Osteoblast (primary cell): ENCODE results near the gene MBP. TPM values are rescaled to one million over a fixed set of nuclear protein-coding genes. Genes with fewer than 3 reads are reported as not detected.

Source experiments
- DNase-seq: peaks from one replicate; pipeline ENCODE4 v3.0.0; 2011; ENCODE audit warnings: low spot score, mixed read lengths; ENCODE audit not compliant: insufficient read length; ENCODE audit errors: missing footprints
- H2AFZ ChIP-seq: 2 replicates; pipeline ENCODE4 v1.6.0; 2011; ENCODE audit warnings: mild to moderate bottlenecking, low read length
- H3K27ac ChIP-seq: 2 replicates; pipeline ENCODE4 v1.5.1; 2011; ENCODE audit warnings: mild to moderate bottlenecking, low read depth, low read length, moderate library complexity
- H3K27me3 ChIP-seq: 2 replicates; pipeline ENCODE4 v1.6.0; 2012; ENCODE audit warnings: mild to moderate bottlenecking, control low read depth, inconsistent platforms, low read length, moderate library complexity; ENCODE audit not compliant: insufficient read depth
- H3K36me3 ChIP-seq: 2 replicates; pipeline ENCODE4 v1.5.1; 2011; ENCODE audit warnings: mild to moderate bottlenecking, low read length, control low read depth, moderate library complexity; ENCODE audit not compliant: insufficient read depth
- H3K4me1 ChIP-seq: 2 replicates; pipeline ENCODE4 v1.5.1; 2011; ENCODE audit warnings: mild to moderate bottlenecking, low read length, control low read depth, moderate library complexity; ENCODE audit not compliant: insufficient read depth
- H3K4me2 ChIP-seq: 2 replicates; pipeline ENCODE4 v1.6.0; 2011; ENCODE audit warnings: mild to moderate bottlenecking, low read length; ENCODE audit not compliant: insufficient read depth
- H3K4me3 ChIP-seq: fragments of 200-600 bp; sonication (generic); 3 replicates; pipeline ENCODE4 v1.5.1; 2012; ENCODE audit warnings: mild to moderate bottlenecking, low read length, inconsistent platforms; ENCODE audit not compliant: insufficient read depth
- H3K79me2 ChIP-seq: 2 replicates; pipeline ENCODE4 v1.6.0; 2012; ENCODE audit warnings: mild to moderate bottlenecking, low read length, control low read depth, inconsistent platforms; ENCODE audit not compliant: insufficient read depth
- H3K9me3 ChIP-seq: 2 replicates; pipeline ENCODE4 v1.5.1; 2011; ENCODE audit warnings: low read depth, low read length, control low read depth
- H4K20me1 ChIP-seq: 2 replicates; pipeline ENCODE4 v1.6.0; 2012; ENCODE audit warnings: mild to moderate bottlenecking, low read length, control low read depth; ENCODE audit not compliant: insufficient read depth
- total RNA-seq: library from RNA; depleted of rRNA; stranded (reverse); fragments of >200 nt; gene quantifications from 2 replicates; pipeline ENCODE4 v1.2.3, GENCODE V29; 2012
- TF ChIP-seq, protein P1 (sequence below): IDR thresholded peaks from 2 replicates; pipeline ENCODE4 v1.5.1; 2011; ENCODE audit warnings: mild to moderate bottlenecking, low read depth, low read length, moderate library complexity; ENCODE audit errors: extremely low read depth

MBP gene
- total RNA-seq, 1 donor = 2.2 TPM

DNA sequence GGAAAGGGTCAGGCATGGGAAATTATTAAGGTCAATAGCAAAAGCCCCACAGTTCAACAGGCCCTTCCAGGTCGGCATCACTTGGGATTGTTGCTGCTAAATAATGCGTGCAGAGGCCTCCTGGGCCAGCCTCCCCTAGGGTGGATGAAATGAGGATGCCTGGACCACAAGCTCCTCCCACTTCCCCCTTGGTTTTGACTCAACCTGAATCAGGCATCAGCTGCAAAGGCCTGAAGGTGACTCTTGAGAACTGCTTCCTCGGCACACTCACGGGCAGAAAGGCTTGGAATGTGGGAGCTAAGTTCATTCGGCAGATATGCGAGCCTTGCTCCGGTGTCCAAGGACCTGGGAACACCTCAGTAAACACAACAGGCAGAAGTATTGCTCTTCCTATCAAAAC is 69.3 kb downstream of the MBP start:
- TF ChIP-seq, protein P1, sequence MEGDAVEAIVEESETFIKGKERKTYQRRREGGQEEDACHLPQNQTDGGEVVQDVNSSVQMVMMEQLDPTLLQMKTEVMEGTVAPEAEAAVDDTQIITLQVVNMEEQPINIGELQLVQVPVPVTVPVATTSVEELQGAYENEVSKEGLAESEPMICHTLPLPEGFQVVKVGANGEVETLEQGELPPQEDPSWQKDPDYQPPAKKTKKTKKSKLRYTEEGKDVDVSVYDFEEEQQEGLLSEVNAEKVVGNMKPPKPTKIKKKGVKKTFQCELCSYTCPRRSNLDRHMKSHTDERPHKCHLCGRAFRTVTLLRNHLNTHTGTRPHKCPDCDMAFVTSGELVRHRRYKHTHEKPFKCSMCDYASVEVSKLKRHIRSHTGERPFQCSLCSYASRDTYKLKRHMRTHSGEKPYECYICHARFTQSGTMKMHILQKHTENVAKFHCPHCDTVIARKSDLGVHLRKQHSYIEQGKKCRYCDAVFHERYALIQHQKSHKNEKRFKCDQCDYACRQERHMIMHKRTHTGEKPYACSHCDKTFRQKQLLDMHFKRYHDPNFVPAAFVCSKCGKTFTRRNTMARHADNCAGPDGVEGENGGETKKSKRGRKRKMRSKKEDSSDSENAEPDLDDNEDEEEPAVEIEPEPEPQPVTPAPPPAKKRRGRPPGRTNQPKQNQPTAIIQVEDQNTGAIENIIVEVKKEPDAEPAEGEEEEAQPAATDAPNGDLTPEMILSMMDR = no peak
- DNase-seq = peak; percentile 27
- no peak overlapping the region for H3K4me3 ChIP-seq
- H3K4me1 ChIP-seq = peaks cover 41% of the 10 kb centered on the region
- peak overlapping the region; percentile 22 for H3K27ac ChIP-seq
- H3K79me2 ChIP-seq = no peaks in the 10 kb centered on the region
- no peaks in the 10 kb centered on the region for H4K20me1 ChIP-seq
- no peaks in the 10 kb centered on the region for H3K27me3 ChIP-seq
- H3K4me2 ChIP-seq = no peak overlapping the region
- no peak overlapping the region for H2AFZ ChIP-seq
- no peaks in the 10 kb centered on the region for H3K36me3 ChIP-seq
- no peaks in the 10 kb centered on the region for H3K9me3 ChIP-seq

DNA sequence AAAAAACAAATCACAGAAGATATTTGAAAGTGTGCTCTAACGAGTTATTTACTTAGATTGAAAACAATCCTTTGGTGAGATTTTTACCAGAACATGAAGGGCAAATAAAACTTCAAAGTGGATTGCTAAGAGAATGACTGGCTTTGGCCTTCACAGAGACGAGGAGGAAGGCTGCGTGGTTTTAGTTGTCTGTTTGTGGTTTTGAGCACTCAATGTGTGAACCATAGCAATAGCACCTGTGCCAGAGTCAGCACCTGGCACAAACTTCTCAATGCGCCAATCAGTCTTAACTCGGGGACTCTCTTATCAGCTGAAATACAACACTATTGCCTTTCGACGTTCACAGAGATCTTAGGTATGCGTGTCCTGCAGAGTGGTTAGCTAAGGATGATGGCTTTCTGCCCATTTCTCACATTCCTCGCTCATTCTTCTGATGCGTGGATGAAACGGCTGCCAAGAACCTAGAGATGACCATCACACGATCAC is 70.0 kb downstream of the MBP start:
- peak; percentile 37 for DNase-seq
- H3K4me2 ChIP-seq = no peak overlapping the region
- peaks cover 34% of the 10 kb centered on the region for H3K4me1 ChIP-seq

DNA sequence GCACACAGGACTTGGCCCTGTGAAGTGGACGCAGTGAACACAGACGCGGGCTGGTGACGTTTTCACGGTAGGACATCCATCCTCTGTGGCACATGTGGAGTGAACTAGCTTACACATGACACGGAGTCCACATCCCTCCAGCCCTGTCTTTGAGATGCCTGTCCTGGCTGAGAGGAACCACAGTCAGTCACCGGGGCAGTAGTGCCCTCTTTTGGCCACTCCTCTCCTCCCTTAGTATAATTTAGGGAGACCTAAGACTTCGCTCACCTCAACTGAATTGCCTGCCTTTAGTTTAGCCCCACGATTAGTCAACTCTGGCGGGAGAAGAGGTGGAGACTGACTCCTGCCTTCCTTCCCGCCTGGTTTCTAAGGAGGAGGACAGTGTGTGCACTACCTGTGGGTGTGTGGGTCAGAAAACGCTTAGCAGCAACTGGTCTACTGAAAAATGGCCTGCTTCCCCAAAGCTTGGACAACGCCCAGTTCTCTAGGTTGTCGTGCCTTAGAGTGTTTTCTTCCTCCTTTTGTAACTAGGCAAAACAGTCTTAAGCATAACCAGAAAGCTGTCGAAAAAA is 70.6 kb downstream of the MBP start:
- H3K79me2 ChIP-seq = no peaks in the 10 kb centered on the region
- no peaks in the 10 kb centered on the region for H3K27me3 ChIP-seq
- H3K4me2 ChIP-seq = no peak overlapping the region
- peak; percentile 27 for DNase-seq
- no peak overlapping the region for H3K4me3 ChIP-seq
- H3K36me3 ChIP-seq = no peaks in the 10 kb centered on the region
- H2AFZ ChIP-seq = no peak overlapping the region
- no peaks in the 10 kb centered on the region for H3K9me3 ChIP-seq
- no peaks in the 10 kb centered on the region for H4K20me1 ChIP-seq
- H3K27ac ChIP-seq = peak overlapping the region; percentile 79
- peaks cover 29% of the 10 kb centered on the region for H3K4me1 ChIP-seq
- TF ChIP-seq, protein P1 = peak; percentile 10

More for the DNA sequence above, 70.0 kb downstream of the MBP start:
- TF ChIP-seq, protein P1 = no peak
- no peaks in the 10 kb centered on the region for H3K9me3 ChIP-seq
- H3K4me3 ChIP-seq = no peak overlapping the region
- H3K27ac ChIP-seq = peak overlapping the region; percentile 79
- H3K27me3 ChIP-seq = no peaks in the 10 kb centered on the region
- no peaks in the 10 kb centered on the region for H4K20me1 ChIP-seq
- H3K36me3 ChIP-seq = no peaks in the 10 kb centered on the region
- no peaks in the 10 kb centered on the region for H3K79me2 ChIP-seq
- no peak overlapping the region for H2AFZ ChIP-seq

DNA sequence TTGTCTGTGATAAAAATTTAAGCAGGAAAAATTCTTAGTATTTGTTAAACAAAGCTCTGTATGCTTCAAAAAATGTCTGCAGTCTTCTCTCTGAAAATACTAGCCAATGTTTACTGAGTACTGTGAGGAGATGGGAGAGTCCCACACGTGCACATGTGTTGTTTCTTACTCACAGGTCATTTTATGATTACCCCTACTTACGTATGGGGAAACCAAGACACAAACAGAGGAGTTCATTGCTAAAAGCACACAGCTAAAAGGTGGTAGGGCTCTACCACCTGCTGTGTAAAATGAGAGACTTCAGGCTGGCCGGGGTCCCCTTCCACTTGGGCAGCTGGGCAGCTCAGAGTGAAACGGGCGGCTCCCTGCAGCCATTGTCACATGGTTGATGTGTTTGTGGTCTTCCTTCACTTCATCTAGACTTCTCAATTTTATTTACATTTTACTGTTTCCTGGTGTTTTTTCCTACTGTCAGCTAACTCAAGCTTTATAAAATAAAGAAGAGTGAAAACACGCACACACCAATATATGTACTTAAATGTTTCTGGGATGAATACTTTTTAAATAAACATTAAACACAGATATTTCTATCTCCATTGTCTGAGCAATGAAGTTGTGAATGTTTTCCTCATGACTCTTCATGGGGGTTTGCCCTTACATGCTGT is 71.2 kb downstream of the MBP start:
- peak; percentile 83 for DNase-seq
- Histone ChIP-seq H3K4me1 (peaks cover 22% of the 10 kb centered on the region), H3K9me3 (no peaks in the 10 kb centered on the region), H3K36me3 (no peaks in the 10 kb centered on the region), H3K27ac (peak overlapping the region; percentile 79), H3K4me3 (no peak overlapping the region), H4K20me1 (no peaks in the 10 kb centered on the region), H3K4me2 (no peak overlapping the region), H3K27me3 (no peaks in the 10 kb centered on the region), H2AFZ (peak overlapping the region; percentile 36), H3K79me2 (no peaks in the 10 kb centered on the region)
- TF ChIP-seq, protein P1 = no peak
